Measurements from ENCODE around the gene COL4A2.

Gene COL4A2

GRCh38 chr13:110341445-110342244 is 34.6 kb downstream of the COL4A2 start:
- no peak for DNase-seq

- DNase-seq, result no peak
These were observed 35.4 kb downstream of the COL4A2 start for GRCh38 chr13:110342474-110342873.

GRCh38 chr13:110343241-110343865 is 36.3 kb downstream of the COL4A2 start:
- no peak for DNase-seq

DNA sequence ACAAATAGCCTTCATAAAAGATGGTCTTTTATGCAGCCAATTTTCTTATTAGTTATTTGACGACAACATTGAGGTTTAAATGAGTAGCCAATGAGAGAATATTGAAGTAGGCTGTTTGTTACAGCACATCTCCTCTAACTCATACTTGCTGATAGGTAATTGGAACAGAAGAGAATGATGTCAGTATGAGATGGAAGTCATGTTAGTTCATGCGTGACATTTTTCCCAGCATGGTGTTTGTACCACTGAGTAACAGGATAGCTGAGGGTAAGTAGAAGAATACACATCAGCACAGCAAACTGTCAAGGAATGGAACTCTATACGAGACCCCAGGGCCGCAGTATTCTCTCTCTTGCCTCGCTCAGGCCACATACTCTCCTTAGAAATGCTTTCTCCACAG is 37.2 kb downstream of the COL4A2 start:
- no peak for DNase-seq

GRCh38 chr13:110345266-110345665 is 38.2 kb downstream of the COL4A2 start:
- DNase-seq, result no peak

GRCh38 chr13:110345701-110346100 is 38.6 kb downstream of the COL4A2 start:
- DNase-seq, result no peak

- DNase-seq, result no peak
These were observed 39.6 kb downstream of the COL4A2 start for GRCh38 chr13:110346661-110347067.

DNA sequence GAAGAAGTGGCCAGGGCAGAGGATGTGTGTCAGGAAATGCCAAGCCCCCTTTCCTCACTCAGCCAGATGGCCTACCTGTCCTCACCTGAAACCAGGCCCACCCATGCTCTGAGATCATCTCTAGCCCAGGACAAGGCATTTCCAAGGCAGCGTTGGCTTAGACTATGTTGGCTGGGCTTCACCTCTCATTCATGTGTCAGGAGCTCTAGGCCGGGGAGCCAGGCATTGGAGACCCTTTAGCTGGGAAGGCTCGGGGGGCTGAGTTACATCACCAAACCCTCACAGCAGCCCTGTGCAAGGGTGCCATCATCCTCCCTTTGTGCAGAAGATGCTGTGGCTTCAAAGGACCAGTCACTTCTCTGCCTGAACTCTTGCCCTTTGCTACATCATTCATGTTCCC is 40.0 kb downstream of the COL4A2 start:
- no peak for DNase-seq

- DNase-seq, result no peak
These were observed 40.6 kb downstream of the COL4A2 start for GRCh38 chr13:110347535-110348308.

GRCh38 chr13:110348309-110349105 is 41.4 kb downstream of the COL4A2 start:
- DNase-seq, result no peak

GRCh38 chr13:110349239-110349638 is 42.2 kb downstream of the COL4A2 start:
- DNase-seq, result no peak

GRCh38 chr13:110350049-110350448 is 43.0 kb downstream of the COL4A2 start:
- DNase-seq, result no peak

GRCh38 chr13:110350509-110350908 is 43.4 kb downstream of the COL4A2 start:
- DNase-seq, result no peak

- no peak for DNase-seq
These were observed 44.7 kb downstream of the COL4A2 start for GRCh38 chr13:110351636-110352420.

DNA sequence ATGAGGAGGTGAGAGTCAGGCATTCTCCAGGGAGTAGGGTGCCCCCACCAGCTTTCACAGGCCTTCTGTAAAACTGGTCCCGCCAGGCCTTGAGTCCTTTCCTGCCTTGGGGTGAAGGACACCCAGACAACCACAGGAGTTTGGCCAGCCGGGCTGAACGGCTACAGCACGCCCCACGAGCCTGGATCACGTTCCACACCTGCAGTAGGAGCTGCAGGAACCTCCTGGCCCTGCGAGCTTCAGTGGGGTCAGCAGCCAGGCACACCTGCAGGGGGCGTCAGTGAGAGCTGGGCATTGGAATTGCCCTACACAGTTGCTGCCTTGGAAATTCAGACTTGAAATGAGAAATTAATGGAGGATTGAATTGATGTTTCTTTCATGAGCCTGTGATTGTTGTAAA is 45.7 kb downstream of the COL4A2 start:
- no peak for DNase-seq

DNA sequence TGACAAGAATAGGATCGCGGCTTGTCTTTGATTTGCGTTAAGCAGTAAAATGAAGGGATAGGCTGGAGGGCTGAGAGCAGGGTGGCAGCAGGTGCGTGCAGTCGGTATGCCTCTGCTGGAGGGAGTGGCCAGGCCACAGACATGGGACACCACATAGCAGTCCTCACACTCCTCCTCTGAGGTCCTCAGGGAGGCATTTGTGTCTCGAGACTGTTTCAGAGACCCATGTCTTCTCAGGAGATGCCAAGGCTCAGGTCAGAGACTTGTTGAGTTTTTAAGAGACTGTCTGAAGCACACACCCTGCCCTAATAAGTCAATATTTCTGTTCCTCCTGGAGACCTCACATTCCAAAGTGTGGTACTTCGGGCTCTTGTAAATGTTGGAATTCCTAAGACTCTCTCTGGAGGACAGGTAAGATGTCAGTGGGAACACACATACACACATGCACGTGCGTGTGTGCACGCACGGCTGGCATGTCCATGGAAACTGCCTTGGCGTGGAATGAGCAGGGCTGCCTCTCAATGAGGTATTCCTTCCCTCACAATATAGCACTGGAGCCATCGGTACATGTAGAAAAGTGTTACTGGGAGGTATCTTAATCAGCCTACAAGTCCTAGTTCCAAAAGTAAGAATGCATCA is 46.4 kb downstream of the COL4A2 start:
- DNase-seq, result no peak

GRCh38 chr13:110354123-110354627 is 47.1 kb downstream of the COL4A2 start:
- no peak for DNase-seq

DNA sequence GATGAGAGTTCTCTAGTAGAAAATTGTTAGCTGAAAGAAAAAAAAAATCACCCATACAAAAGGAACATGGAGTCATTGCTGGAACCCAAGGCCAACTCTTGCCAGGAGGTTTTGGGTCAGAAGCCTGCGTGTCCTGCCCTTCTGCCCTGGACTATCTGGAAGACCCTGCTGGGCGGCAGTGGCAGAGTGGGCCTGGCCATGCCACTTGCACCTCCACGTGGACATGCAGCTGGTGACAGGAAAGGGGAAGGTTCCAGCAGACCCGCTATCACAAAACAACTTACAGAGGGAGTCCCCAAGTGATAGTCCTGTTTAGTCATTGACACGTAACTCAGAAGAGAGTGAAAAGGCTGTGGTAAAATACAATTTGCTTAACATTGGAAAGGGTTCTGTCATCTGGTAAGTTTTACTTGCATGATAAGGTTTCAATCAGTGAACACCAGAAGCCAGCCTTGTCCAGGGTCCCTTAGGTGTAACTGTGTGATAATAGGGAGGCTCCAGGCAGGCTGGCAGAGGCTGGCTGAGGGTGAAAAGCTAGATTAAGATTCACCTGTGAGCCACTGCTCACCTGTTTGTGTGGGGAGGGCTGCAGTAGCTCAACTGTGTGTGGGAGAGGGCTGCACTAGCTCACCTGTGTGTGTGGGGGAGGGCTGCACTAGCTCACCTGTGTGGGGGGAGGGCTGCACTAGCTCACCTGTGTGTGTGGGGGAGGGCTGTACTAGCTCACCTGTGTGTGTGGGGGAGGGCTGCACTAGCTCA is 47.8 kb downstream of the COL4A2 start:
- no peak for DNase-seq

GRCh38 chr13:110356362-110356761 is 49.3 kb downstream of the COL4A2 start:
- no peak for DNase-seq

GRCh38 chr13:110358381-110358780 is 51.3 kb downstream of the COL4A2 start:
- no peak for DNase-seq
